GM12892 (cell line): Measurements from ENCODE around the gene DNER.

Experiments used
- POLR2A ChIP-seq: IDR thresholded peaks from 2 replicates; pipeline ENCODE4 v1.6.1; 2011; ENCODE audit warnings: low read depth, low read length, control low read depth
- POLR2AphosphoS5 ChIP-seq: IDR thresholded peaks from 2 replicates; pipeline ENCODE4 v1.6.1; 2011; ENCODE audit warnings: low read depth, low read length, control low read depth
- TAF1 ChIP-seq: IDR thresholded peaks from 2 replicates; pipeline ENCODE4 v1.6.1; 2011; ENCODE audit warnings: low read depth, mild to moderate bottlenecking, control low read depth, low read length, borderline replicate concordance

- TF ChIP-seq TAF1, result no peak
- TF ChIP-seq POLR2A, result no peak
- no peak for TF ChIP-seq POLR2AphosphoS5
Measured at GRCh38 chr2:229474125-229474524, 240.2 kb downstream of the DNER start.
